Kidney glomerular epithelial cell (primary cell): ENCODE results near the gene GAP43.

Experiments
- DNase-seq: peaks from one replicate; lab custom pipeline; 2025; lab: John Stamatoyannopoulos, UW

The GAP43 gene

DNA sequence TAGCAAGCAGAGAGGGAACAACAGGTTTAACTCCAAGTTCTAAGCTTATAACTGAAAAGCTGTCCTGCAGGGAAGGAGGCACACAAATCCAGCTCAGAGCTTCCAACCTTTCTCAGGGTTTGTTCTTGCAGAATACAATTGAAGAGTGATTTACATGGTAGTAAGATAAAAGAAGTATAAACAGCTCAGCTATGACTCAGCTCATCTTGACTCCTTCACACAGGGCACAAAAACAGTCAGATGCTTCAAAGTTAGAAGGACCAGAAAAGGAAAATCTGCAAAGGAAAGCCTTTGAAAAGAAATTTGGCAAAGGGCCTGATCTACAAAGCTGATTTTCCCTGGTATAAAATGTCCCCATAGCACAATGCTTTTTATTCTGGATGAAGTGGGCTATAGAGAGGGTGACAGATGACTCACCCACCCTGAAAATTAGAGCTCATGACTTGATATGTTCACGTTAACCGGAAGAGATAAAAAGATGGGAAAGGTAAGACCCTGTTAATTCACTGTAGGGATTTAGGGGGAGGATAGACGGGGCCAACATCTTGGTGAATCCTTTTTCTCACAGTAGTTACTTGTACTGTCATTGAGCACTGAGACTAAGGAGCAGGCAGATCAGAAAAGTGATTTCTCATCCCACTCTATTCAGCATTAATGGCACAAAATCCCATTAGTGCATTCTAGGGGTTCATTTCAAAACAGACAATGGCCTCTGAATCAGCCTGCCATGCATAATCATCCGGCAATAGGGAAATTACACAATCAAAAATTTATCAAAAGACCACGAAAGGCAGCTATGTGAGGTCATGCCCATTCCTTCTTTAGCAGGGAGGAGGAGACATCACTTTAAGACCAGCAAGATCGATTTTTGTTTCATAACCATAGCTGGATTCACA, 143.5 kb downstream of the GAP43 start:
- DNase-seq, result peak; percentile 15

DNA sequence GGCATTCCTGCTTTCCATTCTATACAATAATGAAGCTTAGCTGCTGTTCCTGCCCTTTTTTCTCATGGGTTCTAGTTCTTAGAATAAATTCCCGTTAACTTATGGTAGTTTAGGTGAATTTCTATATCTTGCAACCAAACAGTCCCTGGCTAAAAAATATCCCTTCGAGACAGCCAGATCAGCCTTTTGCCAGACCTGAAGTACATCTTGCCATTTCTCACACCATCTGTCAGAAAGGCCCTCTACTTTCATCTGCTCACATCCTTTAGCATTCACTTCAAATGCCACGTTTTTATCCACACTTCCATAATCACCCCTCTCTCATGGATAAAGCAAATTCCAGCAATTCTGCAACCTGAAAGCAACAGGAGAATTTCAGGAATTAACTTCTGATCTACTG, 145.4 kb downstream of the GAP43 start:
- no peak for DNase-seq
